T-helper 1 cell (primary cell): ENCODE measurements around the gene TOP1.

Experiments used
- DNase-seq, 5 donors: peaks; one replicate each; pipeline ENCODE4 v3.0.0-alpha.2; 2012 to 2020

TOP1 gene

DNA sequence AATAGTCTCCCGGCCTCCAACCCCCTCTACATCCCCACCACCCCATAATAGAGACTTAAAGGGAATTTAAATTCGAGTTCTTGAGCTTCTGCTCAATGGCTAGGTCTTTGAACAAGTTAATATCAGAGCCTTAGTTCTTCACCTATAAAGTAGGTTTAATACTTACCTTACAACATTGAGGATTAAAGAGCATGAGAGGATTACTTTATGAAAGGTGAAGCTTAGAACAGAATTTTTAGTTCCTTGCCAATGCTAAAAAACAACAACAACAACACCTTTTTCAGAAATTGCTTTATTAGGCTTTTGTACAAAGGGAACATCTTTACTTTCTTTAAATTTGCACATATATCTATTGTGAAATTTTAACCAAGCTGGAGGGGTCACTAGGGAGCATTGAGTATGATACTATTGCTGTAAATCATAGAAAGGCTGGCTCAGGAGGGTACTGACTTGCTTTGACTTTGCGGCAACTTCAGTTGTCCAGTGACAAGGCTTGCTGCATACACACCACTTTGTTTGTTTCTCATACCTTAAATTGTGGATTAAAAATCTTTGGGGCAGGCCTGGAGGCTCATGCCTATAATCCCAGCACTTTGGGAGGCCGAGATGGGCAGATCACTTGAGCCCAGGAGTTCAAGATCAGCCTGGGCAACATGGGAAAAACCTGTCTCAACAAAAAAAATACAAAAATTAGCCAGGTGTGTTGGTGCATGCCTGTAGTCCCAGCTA, 9.7 kb downstream of the TOP1 start:
- no peak for DNase-seq

GRCh38 chr20:41038878-41039404, 10.3 kb downstream of the TOP1 start:
- no peak for DNase-seq

- no peak for DNase-seq
These were observed 12.2 kb downstream of the TOP1 start for GRCh38 chr20:41040855-41041254.

GRCh38 chr20:41041693-41042092, 13.1 kb downstream of the TOP1 start:
- DNase-seq: no peak

- no peak for DNase-seq
These were observed 15.9 kb downstream of the TOP1 start for GRCh38 chr20:41044409-41045062.

DNA sequence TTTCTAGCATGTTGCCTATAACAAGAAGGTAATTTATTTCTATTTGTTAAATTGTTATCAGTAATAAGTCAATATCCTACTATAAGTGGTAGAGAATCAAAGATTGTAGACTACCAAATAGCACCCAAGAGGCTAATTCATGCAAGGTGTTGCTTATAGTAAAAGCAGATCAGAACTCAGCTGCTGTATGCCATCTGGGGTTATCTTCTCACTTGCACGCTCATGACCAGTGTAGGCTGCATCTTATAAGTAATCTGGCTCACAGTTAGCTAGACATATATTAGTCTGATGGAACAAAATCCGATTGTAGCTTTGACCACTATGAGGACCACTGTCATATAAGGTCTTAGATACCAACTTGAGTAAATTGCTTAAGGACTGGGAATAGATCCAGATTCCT, 17.0 kb downstream of the TOP1 start:
- DNase-seq: no peak

GRCh38 chr20:41046716-41047115, 18.1 kb downstream of the TOP1 start:
- peak in 1 of 5 donors; percentile 29 for DNase-seq

GRCh38 chr20:41047279-41047974, 18.8 kb downstream of the TOP1 start:
- peak in 1 of 5 donors; percentile 8 for DNase-seq

- DNase-seq: peak in 1 of 5 donors; percentile 42
These were observed 19.3 kb downstream of the TOP1 start for GRCh38 chr20:41047975-41048305.

DNA sequence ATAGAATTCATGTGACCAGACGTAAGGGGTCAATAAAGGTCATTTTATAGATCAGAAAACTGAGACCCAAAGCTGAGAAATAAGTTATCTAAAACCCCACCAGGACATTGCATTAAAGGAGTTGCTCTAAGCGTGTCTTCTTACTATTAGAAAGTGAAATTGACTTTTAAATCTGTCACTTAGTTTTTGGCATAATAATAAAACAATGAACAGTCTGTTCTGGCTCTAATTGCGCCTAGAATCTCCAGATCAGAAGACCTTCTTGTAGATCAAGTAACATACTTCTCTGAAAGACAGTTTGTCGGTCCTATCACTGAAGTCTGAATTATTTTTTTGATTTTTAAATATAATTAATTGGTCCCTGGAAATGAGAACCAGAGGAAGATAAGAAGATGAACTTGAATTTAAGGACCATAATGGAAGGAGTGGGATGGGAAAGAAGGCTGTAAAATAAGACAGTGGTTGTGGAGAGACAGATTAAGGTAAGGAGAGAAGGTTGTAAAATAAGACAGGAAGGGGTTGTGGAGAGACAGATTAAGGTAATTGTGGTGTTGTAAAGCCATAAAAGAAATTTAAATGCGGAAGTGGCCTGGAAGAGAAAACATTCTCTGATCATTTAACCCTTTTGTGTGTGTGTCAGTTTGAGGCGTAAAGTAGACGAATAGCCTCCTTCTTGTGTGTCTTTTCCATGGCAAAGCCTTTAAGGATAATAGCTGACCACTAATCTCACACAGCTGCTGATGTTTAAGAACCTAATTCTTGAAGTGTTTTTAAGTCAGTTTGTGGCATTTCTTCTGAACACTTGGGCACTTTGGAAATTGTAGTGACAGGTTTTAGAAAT, 20.1 kb downstream of the TOP1 start:
- DNase-seq: peak in 1 of 5 donors; percentile 50

- no peak for DNase-seq
These were observed 20.8 kb downstream of the TOP1 start for GRCh38 chr20:41049451-41049850.

DNA sequence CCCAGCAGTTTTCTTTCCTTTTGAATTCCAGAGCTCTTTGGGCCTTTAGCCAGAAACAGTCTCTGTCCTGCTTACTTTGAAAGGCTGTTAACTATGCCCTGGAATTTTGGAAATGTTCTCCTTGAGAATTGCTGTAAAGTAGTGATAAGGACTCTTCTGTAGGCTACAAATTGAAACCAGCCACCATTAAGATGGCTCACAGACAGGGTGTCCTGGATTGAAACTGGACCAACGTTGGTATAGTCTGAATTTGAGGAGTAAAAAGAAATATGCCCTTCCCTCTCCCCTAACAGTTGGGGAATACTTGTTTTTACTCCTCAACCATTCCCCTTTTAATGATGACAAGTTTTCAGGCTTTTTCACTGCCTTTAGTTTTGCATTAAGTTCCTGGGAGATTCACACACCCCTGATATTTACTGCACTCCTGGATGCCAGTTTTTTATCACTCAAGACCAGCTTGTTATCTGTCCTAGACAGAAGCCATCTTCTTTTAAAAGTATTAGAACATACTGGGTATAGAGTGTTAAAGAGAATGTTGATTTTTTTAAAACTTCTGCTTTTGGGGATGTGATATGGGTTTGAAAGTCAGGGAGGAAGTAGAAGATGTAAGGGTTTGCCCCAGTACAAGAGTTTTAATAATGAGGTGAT, 21.9 kb downstream of the TOP1 start:
- no peak for DNase-seq

GRCh38 chr20:41051009-41051825, 22.6 kb downstream of the TOP1 start:
- no peak for DNase-seq

- DNase-seq: no peak
These were observed 24.3 kb downstream of the TOP1 start for GRCh38 chr20:41052742-41053419.

GRCh38 chr20:41054070-41054846, 25.6 kb downstream of the TOP1 start:
- DNase-seq: no peak

- no peak for DNase-seq
These were observed 26.2 kb downstream of the TOP1 start for GRCh38 chr20:41054847-41055230.

DNA sequence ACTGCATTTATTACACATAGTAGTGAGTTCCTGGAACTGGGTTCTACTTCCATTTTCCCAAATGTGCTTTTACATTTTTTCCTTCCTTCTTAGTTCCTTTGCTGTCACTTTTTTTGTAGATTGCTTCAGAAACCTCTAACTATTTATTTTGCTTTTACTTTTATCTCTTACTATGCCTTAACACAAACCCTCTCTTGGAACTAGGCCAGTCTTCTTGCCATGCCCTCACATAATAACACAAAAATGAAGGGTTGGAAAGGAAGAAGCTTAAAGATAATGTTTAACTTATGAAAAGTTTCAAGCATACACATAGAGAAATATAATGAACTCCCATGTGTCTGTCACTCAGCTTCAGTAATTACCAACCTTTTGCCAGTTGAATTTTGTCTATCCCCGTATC, 27.1 kb downstream of the TOP1 start:
- no peak for DNase-seq

- DNase-seq: no peak
These were observed 29.5 kb downstream of the TOP1 start for GRCh38 chr20:41057999-41058673.
